Regular cardiac myocyte (primary cell): Measurements from ENCODE around the gene SAMD4B. TPM values are rescaled to one million over a fixed set of nuclear protein-coding genes. Genes with fewer than 3 reads are reported as not detected.

Experiments
- total RNA-seq: library from RNA; depleted of rRNA; stranded (reverse); fragments of >200 nt; gene quantifications from 2 replicates; pipeline ENCODE4 v1.2.3, GENCODE V29; 2014

The SAMD4B gene, protein sequence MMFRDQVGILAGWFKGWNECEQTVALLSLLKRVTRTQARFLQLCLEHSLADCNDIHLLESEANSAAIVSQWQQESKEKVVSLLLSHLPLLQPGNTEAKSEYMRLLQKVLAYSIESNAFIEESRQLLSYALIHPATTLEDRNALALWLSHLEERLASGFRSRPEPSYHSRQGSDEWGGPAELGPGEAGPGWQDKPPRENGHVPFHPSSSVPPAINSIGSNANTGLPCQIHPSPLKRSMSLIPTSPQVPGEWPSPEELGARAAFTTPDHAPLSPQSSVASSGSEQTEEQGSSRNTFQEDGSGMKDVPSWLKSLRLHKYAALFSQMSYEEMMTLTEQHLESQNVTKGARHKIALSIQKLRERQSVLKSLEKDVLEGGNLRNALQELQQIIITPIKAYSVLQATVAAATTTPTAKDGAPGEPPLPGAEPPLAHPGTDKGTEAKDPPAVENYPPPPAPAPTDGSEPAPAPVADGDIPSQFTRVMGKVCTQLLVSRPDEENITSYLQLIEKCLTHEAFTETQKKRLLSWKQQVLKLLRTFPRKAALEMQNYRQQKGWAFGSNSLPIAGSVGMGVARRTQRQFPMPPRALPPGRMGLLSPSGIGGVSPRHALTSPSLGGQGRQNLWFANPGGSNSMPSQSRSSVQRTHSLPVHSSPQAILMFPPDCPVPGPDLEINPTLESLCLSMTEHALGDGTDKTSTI
- total RNA-seq: 27.6 and 32.2 TPM in 2 replicates

DNA sequence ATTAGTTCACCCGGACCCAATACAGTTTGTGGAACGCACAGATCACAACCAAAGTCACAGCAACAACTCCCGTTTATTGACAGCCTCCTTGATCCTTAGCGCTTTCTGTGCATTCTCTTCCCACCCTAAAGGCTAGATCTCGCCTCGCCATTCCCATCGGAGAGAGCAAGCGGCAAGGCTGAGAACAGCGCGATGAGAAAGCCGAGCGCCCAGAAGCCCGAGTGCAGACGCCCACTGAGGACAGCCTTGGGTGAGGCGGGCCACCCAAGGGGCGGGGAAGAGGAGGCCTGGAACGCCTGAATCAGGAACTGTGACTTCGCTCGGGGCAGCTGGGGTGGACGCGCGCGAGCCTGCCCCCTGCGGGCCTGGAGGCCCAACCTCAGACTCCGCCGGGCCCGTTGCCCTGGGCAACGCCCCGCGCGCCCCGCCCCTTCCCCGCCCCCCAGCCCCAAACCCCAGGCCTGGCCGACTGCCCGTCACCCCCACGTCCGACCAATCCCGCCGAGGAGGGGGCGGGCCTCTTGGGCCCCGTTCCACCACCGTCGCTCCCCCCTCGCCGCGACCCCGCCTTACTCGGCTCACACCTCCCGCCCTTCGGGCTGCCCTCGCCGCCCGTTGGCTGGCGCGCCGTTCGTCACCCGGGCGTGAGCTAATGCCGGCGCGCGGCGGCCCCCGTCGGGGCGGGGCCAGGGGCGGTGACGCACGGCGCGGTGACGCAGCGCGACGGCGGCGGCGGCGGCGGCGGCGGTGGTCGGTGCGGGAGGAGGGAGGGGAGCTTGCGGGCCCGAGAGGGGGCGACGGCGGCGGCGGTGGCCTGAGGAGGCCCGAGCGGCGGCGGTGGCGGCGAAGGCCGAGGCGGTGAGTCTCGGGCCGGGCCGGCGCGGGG, at the start of gene SAMD4B:
Gene SAMD4B, plus strand, starts transcription at position 703 of the 886 bp plus-strand sequence. CDS start 14,473 bp downstream, outside the sequence.

DNA sequence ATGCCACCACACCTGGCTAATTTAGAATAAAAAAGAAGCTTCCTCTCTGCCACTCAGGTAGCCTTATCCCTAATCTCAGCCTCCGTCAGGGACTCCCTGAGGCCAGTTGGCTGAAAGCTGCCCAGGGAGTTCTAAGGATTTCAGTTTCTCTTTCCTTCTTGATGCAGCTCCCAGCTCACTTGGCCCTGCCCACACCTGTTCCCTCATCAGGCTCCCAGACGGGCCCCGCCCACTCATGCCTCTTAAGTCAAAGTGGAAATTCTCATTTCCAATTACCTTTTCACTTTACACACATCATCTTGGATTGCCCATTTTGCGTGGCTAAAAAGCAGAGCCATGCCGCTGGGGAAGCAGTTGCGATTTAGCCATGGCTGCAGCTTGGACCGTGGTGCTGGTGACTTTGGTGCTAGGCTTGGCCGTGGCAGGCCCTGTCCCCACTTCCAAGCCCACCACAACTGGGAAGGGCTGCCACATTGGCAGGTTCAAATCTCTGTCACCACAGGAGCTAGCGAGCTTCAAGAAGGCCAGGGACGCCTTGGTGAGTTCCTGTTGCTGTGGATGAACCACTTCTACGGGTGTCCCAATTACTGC, 46.1 kb upstream of the SAMD4B start, which contains the start of gene IFNL1:
Gene IFNL1, plus strand, starts transcription at position 353 of the 591 bp plus-strand sequence. Its CDS starts 15 bp downstream, at position 368.

DNA sequence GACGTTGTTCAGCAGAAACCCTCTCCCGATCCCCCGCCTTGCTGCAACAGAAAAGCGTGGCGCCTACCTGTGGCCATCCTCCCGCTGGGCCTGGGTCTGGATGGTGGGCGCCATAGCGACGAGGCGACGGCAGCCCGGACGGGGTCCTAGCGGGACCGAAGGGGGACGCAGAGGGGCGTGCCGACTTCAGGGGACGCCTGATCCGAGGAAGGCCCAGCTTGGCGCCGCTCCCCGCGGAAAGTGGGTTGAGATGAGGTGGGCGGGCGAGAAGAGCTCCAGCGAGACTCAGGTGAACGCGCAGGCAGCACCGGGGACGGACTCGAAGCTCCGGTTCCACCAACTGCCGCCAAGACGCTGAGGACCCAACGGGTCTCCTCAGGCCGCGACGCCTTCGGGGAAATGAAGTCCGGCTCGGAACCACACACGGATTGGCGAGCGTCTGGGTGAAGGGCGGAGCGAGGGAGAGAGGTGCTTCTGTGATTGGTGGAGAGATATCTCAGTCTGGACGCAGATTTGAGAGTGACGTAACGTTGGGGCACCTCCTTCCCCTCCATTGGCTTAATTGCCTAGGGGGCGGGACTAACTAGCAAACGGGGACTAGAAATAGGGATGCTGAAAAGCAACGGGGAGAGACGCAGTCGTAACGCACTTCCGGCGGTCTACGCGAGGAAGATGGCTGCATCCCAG, 48.7 kb downstream of the SAMD4B start, which contains the start of the genes MED29 and PAF1:
Gene MED29, plus strand, starts transcription at position 628 of the 687 bp plus-strand sequence. Its CDS starts 45 bp downstream, at position 673.
Gene PAF1, minus strand, starts transcription at position 356 of the 687 bp plus-strand sequence. Its CDS starts 242 bp downstream, at position 114.

DNA sequence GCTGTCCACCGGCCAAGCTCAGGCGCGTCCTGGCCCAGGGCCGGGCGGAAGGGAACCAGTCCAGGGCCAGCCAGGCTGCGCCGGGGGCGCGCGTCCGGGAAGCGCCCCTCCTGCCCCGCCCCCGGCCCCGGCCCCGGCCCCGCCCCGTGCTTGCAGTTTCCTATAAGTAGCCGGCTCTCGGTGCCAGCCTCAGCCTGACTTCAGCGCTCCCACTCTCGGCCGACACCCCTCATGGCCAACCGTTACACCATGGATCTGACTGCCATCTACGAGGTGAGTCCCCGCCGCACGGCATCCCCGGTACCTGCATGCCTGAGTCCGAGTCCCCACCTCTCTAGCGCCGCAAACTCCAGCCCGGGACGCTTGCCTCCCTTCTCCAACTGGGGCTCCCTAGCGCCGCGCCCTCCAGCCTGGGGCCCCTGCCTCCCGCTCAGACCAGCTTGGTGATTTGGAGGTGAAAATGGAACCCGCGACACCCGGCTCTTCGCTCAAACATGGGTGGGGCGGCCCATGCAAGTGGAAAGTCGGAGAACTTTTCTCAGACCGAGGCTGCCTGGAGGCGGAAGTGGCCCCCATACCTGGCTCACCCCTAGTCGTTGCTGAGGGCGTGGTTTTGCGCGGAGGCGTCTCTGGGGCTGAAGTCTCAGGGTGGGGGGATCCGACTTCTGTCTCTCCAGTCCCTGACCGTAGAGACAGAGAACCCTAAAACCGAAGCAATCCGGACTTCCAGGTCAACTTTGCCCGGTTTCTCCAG, 64.6 kb downstream of the SAMD4B start, which contains the start of gene ZFP36:
Gene ZFP36, plus strand, starts transcription at position 192 of the 754 bp plus-strand sequence. Its CDS starts 58 bp downstream, at position 250.

DNA sequence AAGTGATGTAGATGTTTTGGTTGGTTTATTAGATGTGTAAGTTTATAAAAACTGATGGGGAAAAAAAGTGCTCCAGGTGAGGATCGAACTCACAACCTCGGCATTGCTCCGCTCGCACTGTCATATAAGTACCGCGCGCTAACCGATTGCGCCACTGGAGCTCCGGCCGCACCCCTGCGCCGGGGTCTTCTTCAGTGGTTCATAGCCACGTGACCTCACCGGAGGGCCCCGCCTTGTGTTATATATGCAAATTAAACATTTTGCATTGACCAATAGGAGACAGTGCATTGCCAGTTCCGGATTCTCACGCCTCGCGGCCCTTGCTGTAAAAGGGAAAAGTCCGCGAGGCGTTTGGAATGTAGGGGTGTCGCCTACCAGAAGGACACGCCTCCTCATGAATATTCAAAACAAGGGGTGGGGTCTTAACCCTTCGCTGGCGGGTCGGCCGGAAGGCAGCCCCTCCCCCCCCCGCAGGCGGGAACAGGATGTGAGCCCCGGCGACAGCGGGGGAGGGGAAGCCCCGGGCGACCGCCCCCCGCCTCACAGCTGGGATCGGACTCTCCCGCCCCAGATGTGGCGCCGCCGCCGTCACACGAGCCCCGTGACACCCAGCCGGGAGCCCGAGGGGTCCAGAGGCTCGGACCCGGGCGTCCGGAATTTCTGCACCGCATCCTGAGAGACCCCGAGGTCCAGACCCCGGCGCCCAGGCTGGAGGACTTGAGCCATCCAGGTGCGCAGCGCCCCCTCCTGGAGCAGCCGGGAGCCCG, 70.1 kb downstream of the SAMD4B start, which contains the start of gene PLEKHG2:
Gene PLEKHG2, plus strand, starts transcription at position 570 of the 767 bp plus-strand sequence. CDS start 1,418 bp downstream, outside the sequence.

Other genes starting within 250 kb of the SAMD4B start
- 3.7 and 5.9 TPM in 2 replicates for gene PAK4, start 216.6 kb upstream of the SAMD4B start, total RNA-seq
- gene NCCRP1, start 145.5 kb upstream of the SAMD4B start, total RNA-seq: not detected in 2 replicates
- not detected in 2 replicates for gene SYCN, start 138.2 kb upstream of the SAMD4B start, total RNA-seq
- gene IFNL3, start 97.4 kb upstream of the SAMD4B start, total RNA-seq: not detected in 2 replicates
- gene IFNL4, start 93.6 kb upstream of the SAMD4B start, total RNA-seq: not detected in 2 replicates
- not detected in 2 replicates for gene IFNL2, start 74.0 kb upstream of the SAMD4B start, total RNA-seq
- not detected in 2 replicates for gene IFNL1, start 46.0 kb upstream of the SAMD4B start, total RNA-seq
- 0.28 TPM in 1 of 2 replicates, not detected in the other for gene LRFN1, start 21.6 kb upstream of the SAMD4B start, total RNA-seq
- 1.2 TPM in 1 of 2 replicates, not detected in the other for gene GMFG, start 6.4 kb upstream of the SAMD4B start, total RNA-seq
- 28.8 and 68.2 TPM in 2 replicates for gene PAF1, start 48.7 kb downstream of the SAMD4B start, total RNA-seq
- 19.7 and 24.0 TPM in 2 replicates for gene MED29, start 49.0 kb downstream of the SAMD4B start, total RNA-seq
- gene ZFP36, start 64.4 kb downstream of the SAMD4B start, total RNA-seq: 1.1 and 1.7 TPM in 2 replicates
- gene PLEKHG2, start 70.2 kb downstream of the SAMD4B start, total RNA-seq: 11.8 and 14.2 TPM in 2 replicates
- gene RPS16, start 93.5 kb downstream of the SAMD4B start, total RNA-seq: 99.8 and 2,230 TPM in 2 replicates
- 49.9 and 91.4 TPM in 2 replicates for gene SUPT5H, start 103.2 kb downstream of the SAMD4B start, total RNA-seq
- gene TIMM50, start 138.4 kb downstream of the SAMD4B start, total RNA-seq: 42.8 and 77.5 TPM in 2 replicates
- under 0.01 and 0.19 TPM in 2 replicates for gene DLL3, start 156.5 kb downstream of the SAMD4B start, total RNA-seq
- gene SELENOV, start 172.7 kb downstream of the SAMD4B start, total RNA-seq: not detected in 2 replicates
- gene EID2B, start 190.4 kb downstream of the SAMD4B start, total RNA-seq: 2.8 and 4.2 TPM in 2 replicates
- 7.9 and 16.9 TPM in 2 replicates for gene EID2, start 197.7 kb downstream of the SAMD4B start, total RNA-seq